Measurements from ENCODE around the gene DNAH17.
A peak's percentile ranks its signal among the peaks of the same experiment; 100 is the strongest.

DNAH17 gene

DNA sequence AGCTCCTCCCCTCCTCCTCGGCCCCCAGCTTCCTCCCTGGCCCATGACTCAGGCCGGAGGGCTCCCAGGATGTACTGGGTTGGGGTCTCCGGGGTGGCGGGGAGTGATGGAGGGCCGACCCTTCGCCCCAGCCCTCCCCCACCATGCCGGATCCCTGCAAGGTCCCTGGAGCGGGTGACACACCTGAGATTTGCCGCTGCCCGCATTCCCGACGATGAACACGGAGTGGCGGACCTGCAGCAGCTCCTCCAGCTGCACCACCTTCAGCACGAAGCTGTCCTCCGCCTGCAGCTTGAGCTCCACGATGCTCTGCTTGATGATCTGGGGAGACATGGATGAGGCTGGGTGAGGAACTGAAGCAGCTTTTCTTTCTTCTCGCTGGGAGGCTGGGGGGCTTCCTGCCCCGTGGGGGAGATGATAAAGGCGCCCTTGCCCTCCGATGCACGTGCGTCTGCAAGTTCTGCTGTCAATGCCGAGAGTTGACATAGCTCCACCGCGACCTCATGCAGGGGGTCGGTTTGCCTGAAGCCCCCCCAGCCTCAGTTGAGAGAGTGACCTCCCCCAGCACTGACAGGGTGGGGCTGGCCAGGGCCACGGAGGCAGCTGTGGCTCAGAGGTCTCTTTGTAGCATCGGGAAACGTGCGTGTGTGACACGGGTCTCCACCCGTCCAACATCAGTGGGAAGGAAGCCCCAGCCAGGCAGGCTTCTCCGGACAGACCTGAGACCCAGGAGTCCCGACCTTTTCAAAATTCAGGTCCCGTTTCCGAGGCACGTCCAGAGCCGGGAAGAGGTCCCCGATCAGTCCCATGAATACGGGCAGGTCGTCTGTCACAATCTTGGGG is 83.1 kb downstream of the DNAH17 start:
- no peak for DNase-seq

- DNase-seq, result no peak
Measured at GRCh38 chr17:78493450-78493849, 83.7 kb downstream of the DNAH17 start.

- DNase-seq, result no peak
Measured at GRCh38 chr17:78492116-78492799, 84.9 kb downstream of the DNAH17 start.

- DNase-seq, result no peak
Measured at GRCh38 chr17:78491236-78492115, 85.7 kb downstream of the DNAH17 start.

- no peak for DNase-seq
Measured at GRCh38 chr17:78490673-78491072, 86.5 kb downstream of the DNAH17 start.

DNA sequence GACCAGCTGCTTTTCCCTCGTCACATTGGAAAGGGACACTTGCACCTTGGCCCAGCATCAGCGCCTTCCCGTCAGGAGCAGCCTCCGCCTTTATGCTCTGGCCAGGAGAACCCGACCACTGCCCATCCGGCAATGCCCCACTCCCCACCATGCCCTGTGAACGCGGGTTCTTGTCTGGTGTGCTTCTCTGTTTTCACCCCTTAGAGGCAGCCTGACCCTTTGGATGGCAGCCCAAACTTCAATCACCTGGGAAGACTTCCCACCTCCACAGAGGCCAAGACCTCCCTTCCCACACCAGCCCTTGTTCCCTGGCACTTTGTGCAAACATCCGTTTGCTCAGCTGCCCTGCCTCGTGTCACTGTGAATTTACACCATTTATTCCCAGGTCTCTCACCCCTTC is 87.0 kb downstream of the DNAH17 start:
- DNase-seq, result no peak

DNA sequence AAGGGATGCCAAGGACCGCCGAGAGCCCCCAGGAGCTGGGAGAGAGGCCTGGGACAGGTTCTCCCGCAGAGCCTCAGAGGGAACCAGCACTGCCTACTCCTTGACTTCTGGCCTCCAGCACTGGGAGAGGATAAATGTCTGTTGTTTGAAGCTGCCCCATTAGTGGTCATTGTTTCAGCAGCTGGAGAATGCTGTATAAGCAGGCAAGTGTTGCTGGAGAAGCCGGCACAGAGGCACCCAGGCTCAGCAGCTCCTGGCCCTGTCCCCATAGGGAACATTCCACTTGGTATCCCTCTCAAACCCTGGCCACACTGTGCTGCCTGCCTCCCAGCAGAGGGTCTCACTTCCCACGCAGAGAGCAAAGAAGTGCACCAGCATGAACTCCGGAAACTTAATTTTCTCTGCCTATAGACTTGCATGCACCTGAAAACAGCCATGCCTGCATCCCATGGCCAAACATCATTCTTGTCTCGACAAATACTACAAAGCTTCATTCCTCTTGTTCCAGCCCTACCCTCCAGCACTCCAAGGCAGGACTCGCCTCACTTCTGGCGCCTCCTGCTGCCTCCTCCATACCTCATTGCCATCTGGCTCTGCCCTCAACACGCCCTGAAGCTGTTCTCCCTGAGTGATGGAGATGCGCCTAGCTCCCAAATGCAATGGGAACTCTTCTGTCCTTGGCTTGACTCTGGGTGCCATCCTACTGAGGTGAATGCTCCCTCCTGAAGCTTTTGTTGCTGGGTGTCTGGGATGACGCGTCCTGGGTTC is 88.1 kb downstream of the DNAH17 start:
- no peak for DNase-seq

DNA sequence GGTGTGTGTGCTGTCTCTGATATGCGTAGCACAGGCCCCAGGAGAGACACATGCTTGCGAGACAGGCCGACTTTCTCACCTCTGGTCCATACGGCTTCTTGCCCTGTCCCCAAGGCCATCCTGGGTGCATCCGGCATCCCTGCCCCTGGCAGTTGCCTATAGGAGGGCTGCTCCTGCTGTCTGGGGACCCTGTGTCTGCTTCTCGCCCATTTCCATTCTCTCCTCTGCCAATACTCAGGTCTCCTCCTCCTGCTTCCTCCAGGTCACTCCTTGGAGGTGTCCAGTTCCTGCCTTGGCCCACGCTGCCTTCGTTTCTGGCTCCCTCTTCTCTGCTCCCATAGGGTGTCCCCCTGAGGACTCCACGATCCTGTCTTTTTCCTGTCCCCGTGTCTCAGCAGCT is 89.0 kb downstream of the DNAH17 start:
- DNase-seq, result no peak

DNA sequence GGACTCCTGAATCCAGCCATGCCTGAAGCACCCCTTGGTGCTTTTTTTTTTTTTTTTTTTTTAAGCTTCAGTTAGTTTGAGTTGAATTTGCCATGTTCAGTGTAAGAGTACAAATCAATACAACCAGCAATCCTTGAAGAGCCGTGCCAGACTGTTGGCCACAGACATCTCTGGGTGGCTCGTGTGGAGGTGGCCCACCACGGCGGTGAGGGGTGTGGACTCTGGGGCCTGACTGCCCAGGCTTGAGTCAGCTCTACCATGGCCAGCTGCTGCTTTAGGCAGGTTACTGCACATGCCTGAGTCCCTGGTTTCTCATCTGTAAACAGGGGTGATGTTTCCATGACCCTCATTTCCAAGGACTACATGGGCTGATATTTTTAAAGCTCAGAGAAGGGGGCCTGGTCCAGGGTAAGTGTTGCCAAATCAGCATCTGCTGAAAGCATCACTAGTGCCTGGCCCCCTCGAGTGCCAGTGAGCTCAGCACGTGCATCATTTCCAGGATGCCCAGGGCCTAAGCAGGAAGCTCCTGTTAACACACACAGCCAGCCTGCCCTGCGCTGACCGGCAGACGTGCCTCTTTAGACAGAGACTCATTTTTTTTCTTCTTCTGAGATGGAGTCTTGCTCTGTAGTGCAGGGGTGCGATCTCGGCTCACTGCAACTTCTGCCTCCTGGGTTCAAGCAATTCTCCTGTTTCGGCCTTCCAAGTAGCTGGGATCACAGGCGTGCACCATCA is 90.1 kb downstream of the DNAH17 start:
- no peak for DNase-seq

DNA sequence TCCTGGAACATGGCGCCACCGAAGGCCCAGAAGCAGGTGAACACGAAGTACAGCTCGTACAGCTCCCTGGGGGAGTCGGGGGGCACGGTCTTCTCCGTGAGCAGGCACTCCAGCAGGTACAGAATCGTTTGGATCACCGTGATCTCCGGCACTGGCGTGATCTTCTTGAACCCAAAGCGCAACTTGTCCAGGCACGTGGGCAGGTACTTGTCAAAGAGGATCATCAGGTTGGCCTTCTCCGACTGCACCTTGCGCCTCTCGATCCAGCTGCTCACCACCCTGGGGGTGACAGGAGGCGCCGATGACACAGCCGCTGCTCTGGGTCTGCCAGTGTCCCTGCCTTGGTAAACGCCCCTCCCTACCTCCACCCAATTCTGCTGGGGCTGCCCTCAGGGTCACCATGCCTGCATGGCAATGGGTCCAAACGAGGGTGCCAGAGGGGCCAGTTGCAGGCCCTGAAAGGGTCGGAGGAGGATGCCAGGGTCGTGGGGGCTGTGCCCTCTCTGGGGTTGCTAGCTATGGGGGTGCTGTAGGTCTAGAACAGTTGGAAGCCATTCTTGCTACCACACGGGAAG is 90.9 kb downstream of the DNAH17 start:
- no peak for DNase-seq

GRCh38 chr17:78485290-78486168 is 91.7 kb downstream of the DNAH17 start:
- DNase-seq, result no peak

GRCh38 chr17:78484271-78485246 is 92.6 kb downstream of the DNAH17 start:
- DNase-seq, result peak; percentile 34

DNA sequence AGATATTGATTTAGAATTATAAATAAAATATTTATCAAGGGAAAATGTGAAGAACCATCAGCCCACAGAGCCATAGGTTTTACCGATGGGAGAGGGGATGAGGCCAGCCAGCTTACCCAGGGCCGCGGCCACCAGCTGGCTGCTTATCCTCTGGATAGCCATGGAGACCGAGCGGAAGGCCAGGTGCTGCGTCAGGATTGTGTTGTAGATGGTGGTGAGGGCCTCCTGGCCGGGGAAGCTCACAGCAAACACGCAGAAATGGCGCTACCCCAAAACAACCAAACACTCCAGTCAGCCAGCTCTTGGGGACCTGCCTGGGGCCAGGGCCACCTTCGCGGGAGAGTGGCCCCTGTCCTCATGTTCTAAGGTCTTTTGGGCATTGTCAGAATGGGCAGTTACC is 97.8 kb downstream of the DNAH17 start:
- DNase-seq, result no peak

DNA sequence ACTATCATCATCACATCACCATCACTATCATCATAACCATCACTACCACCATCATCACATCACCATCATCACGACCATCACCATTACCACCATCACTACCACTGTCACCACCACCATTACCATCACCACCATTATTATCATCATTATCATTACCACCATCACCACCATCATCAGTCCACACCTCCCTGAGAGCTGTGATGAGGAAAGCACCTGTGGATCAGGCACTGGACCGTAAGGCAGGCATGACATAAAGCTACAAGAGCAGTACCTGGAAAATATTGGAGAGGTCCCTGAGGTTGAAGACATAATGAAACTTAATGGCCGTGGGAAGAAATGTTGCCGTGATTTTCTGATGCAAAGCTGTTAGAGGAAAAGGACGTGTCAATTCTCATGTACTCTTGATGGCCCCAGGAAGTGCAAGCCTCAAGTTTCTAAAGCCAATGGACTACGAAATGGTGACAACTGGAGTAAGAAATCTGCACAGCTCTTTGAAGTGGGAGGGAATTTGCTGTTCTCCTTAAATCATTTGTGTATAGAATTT is 98.4 kb downstream of the DNAH17 start:
- DNase-seq, result no peak

DNA sequence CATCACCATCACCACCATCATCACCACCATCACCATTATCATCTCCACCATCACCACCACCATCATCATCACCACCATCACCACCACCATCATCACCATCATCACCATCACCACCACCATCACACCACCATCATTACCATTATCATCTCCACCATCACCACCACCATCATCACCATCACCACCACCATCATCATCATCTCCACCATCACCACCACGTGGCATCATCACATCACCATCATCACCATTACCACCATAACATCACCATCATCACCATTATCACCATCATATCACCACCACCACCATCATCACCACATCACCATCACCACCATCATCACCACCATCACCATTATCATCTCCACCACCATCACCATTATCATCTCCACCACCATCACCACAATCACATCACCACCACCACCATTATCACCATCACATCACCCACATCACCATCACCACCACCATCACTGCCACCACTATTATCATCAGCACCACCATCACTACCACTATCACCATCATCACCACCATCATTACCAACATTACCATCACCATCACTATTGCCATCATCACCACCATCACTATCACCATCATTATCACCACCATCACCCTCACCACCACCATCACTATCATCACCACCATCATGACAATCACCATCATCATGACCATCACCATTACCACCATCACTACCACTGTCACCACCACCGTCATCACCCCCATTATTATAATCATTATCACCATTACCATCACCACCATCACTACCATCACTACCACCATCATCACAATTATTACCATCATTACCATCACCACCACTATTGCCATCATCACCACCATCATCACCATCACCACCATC is 99.1 kb downstream of the DNAH17 start:
- no peak for DNase-seq

DNA sequence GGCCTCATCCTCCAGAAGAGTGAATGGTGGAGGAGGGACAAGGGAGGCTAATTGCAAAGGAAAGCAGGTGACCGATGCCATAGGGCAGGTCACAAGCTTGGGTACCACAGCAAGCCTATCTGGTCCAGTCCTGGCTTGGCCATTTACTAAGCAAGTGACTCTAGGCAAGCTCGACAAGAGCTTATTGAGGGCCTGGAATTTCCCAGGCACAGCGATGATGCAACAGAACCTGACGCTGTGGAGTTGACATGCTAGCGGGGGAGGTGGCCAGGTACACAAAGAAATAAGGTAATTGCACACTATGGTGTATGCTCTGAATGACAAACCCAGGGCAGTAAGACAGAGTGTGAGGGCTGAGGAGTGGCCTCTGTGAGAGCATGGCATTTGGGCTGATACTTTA is 100.2 kb downstream of the DNAH17 start:
- DNase-seq, result no peak

- DNase-seq, result no peak
Measured at GRCh38 chr17:78476149-78476548, 101.0 kb downstream of the DNAH17 start.

GRCh38 chr17:78475211-78475610 is 102.0 kb downstream of the DNAH17 start:
- DNase-seq, result no peak
